HG02943 (cell line): Measurements from ENCODE around the gene CIPC.

Experiments used
- ATAC-seq: cut with Tn5 transposase; IDR thresholded peaks from one replicate; pipeline ENCODE4 v1.9.1; 2021; ENCODE audit warnings: mild to moderate bottlenecking, low read depth, moderate library complexity; ENCODE audit not compliant: unreplicated experiment

The CIPC gene, protein sequence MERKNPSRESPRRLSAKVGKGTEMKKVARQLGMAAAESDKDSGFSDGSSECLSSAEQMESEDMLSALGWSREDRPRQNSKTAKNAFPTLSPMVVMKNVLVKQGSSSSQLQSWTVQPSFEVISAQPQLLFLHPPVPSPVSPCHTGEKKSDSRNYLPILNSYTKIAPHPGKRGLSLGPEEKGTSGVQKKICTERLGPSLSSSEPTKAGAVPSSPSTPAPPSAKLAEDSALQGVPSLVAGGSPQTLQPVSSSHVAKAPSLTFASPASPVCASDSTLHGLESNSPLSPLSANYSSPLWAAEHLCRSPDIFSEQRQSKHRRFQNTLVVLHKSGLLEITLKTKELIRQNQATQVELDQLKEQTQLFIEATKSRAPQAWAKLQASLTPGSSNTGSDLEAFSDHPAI

GRCh38 chr14:77097700-77098528, at the start of gene CIPC:
Gene CIPC (plus strand): TSS chr14:77098258. CDS start chr14:77105709, 7,451 bp downstream.
- ATAC-seq, result peak; percentile 89

DNA sequence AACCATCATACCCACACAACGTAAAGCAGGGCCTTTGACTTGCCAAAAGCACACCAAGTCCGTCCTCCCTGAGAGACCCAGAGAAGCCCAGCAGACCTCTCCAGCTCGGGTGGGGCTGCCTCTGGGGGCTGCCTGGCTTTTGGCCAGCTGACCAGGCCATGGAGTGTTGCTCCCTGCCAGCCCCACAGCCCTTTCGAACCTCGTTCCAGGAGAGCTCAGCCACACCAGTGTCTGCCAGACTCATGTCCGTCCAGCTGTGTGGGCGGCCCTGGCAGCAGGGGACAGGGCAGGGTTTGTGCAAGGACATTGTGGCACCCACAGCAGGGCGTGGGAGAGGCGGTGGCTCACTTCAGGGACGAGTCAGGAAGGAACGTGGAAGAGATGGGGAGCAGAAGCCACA, 46.9 kb upstream of the CIPC start:
- no peak for ATAC-seq

DNA sequence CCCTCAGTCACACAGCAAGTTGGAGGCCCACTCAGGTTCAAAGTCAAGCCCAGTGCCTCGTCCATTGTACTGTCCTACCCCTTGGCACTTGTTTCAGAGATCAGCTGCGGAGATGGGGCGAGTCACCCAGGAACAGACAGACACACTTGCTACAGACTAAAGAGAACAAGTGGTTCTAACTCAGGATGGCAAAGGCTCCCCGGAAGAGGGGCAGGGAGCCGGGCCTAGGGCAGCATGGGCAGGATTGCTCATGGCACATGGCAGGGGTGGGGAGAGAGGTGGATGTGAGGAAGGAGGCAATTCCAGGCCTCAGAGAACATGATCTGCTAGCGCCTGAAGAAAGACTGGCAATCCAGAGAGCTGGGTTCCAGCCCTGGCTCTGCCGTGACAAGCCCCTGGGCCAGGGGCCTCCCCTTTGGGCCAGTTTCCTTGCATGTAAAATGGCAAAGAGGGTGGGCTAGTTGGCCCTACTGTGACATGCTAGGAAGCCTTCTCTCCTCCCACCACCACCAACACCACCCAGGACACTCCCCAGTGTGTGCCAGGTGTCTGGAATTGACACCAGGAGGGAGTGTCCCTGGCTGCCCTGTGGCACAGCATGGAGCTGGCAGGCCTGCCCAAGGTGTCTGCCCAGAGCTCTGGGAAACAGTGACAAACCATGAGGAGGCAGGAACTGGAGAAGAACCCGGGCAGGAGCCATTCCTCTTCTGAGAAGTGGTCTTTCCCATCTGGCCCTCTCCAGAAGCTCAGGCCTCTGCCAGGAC, 45.6 kb upstream of the CIPC start:
- ATAC-seq, result no peak

DNA sequence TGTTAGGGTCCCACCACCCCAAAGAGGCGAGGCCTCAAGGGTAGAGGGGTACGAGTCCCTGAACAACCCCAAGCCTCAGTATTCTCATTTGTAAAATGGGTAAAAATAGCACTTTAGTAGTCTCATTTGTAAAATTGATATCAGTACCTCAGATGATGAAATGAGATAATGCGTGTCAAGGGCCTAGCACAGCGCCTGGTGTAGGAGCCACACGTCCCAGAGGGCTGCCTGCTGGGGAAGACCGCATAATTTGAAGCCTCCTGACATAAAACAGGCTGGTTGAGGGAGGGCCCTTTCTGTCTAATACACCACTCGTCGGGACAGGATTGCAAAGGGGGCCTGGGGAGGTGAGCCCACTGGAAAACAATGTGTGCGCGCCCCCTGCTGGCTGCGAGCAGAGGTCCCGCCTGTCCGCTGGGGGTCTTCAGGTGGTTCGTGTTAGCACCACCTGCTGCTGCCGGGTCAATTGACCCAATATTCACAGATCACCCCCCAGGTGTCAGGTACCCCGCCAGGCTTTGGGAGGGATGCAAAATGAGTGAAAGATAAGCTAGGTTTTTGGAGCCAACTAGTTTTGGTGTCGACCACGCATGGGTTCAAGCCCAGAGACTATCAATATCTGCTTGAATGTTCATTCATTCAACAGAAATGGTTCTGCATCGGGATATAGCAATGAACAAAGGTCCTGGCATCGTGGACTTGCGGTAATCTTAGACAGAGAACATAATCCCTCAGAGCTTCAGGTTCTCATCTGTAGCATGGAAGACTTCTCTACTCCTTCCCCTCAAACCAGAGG, 44.8 kb upstream of the CIPC start:
- ATAC-seq, result no peak

DNA sequence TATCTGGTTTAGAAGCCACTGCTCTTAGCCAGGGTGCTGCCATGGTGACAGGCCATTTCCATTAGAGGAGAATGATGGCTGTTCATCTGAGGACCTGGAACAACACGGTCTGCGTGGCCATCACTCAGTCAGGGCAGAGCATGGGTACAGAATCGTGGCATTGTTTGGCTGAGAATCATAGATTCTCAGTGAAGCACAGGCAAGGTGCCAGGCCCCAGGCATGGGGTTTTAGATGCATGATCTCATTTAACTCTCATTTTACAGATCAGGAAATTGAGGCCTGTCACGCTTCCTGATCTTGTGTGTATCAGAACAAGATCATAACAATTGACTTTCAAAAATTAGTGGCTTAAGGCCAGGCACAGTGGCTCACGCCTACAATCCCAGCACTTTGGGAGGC, 42.8 kb upstream of the CIPC start:
- ATAC-seq, result no peak

DNA sequence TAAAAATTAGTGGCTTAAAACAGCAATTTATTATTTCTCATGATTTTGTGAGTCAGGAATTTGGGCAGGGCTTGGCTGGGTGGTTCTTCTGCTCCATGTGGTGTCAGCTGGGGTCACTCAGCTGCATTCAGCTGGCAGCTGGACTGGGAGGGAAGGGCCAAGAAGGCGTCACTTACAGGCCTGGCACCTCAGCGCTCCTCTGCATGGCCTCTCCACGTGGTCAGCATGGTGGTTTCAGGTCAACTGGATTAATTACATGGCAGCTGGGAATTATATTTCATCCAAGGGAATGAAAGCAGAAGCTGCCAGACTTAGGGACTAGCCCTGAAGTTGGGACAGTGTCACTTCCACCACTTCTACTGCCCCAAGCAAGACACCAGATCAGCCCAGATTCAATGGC, 42.1 kb upstream of the CIPC start:
- no peak for ATAC-seq

- no peak for ATAC-seq
Measured at GRCh38 chr14:77058117-77058516, 39.9 kb upstream of the CIPC start.

DNA sequence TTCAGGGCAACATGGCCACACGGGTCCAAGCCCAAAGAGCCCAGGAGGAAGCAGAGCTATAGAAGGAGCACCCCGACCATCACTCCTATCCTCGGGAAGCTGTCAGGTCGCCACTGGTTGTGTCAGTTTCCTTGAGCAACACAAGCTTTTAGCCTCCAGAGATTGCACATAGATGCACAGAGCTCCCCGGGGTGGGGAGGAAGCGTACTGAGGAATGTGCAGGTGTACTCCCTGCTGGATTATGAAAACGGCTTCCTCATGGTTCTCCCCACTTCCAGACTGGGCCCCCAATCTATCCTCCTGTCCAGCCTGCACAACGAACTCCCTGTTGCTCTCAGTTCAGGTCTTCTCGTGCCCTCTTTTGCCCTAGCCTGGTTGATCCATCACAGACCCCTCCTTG, 39.3 kb upstream of the CIPC start:
- no peak for ATAC-seq

DNA sequence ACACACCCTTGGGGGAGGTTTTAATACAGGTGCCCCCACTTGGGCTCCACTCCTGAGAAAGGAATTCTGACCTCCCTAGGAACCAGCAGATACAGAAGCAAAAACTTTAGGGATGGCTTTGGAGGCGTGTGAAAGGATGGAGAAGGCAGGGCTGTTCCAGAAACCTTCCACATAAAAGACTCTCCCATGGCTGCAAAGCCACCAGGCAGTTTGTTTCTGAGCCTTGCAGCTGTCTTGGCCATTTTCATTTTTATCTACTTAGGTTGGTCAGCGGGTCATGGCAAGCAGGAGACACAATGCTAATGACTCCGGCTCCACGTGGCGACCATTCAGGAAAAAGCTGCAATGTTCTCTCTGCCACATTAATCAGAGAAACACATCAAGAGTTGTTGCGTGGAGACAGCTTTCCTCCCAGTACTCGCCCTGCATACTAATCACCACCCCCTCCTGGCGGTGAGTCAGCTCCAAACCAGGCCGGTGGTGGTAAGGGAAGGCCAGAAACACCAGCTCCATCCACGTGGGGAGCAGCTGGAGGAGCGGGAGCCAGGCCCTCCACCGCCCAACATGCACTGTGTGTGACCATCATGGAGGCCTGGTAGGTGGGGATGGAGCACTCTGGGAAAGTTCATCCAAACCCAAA, 38.7 kb upstream of the CIPC start:
- ATAC-seq, result no peak

- ATAC-seq, result no peak
Measured at GRCh38 chr14:77061630-77062257, 36.3 kb upstream of the CIPC start.

- no peak for ATAC-seq
Measured at GRCh38 chr14:77062261-77062660, 35.8 kb upstream of the CIPC start.

DNA sequence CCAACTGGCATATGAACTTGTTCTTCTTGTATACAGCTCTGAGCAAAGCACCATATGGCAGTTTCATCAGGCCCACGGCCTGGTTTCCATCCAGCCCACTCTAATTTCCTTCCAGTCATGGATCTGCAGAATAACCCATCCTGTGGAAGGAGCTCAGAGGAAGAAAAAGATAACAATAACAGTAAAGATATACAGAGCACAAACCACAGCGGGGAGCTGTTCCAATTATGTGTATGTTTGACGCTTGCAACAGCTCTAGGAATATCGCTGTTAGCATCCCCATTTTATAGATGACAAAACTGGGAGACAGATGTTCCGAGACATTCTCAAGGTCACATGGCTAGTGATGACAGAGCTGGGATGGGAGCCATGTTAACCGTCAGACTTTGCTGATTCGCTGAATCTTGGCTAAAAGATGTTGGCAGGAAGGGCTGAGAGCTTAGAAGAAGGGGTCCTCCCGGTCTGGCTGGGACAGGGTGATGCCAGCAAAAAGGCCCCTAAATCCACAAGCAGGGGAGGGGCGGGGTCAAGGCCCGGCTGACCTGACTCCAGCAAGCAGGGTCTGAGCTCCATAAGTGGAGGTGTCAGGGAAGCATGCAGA, 34.4 kb upstream of the CIPC start:
- no peak for ATAC-seq

DNA sequence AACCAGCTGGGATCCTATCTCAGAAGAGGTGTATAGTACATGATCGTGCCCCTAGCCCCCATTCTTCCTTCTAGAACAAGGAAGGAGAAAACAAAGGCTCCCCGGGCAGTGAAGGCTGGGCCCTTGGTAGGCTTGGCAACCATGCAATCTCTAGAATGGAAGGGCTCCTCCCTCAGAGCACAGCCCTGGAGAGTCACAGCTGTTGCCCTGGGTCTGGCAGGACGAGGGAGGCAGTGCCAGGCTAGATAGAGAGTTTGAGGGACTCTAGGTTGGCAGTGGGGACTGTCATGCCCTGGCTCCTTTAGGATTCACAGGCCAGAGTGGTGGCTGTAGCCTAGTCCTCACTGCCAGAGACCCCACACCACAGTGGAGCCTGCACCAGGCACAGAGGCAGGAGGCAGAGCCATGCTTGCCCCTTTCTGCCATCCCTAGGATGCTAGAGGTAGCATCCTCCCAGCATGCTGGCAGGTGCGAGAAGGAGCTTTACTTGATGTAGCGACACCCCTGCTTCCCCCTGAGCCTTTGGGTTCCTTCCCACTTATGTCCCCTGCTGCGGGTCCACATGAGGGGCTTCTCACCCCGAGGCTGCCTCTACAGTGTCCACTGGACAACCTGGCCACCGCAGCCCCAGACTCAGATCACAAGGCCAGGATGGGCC, 33.4 kb upstream of the CIPC start:
- no peak for ATAC-seq

DNA sequence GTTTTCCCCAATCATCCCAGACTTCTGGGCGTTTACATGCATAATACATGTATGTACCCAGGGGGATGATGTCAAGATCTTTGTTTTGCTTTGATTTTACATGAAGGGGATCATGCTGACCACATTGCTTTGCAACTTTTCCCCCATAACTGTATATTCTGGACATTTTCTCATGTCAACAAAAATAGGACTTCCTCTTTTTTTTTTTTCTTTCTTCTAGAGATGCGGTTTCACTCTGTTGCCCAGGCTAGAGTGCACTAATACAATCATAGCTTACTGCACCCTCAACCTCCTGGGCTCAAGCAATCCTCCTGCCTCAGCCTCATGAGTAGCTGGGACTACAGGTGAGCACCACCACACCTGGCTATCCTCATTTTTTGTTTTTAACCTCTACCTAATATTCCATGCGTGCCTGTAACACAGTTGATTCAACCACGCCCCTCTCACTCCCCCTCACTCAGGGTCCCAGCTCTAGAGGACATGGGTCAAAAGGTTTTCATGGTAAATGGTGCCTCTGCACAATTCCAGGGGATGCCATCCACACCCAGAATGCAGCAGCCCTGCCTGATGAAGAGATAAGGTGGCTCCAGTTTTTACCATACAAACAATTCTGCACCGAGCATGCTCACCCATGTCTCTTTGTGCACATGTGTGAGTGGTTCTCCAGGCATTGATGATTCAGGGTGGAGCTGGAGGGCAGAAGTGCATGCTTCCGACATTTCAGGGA, 32.0 kb upstream of the CIPC start:
- no peak for ATAC-seq

- no peak for ATAC-seq
Measured at GRCh38 chr14:77066578-77067172, 31.4 kb upstream of the CIPC start.

GRCh38 chr14:77067632-77068516, 30.2 kb upstream of the CIPC start:
- no peak for ATAC-seq
